CD4-positive, CD25-positive, alpha-beta regulatory T cell (primary cell): Measurements from ENCODE around the gene MAGI2. TPM values are rescaled to one million over a fixed set of nuclear protein-coding genes. Genes with fewer than 3 reads are reported as not detected.
A peak's percentile ranks its signal among the peaks of the same experiment; 100 is the strongest.

Experiments
- ATAC-seq, 2 donors: fragments of 150-1000 bp; cut with Tn5 transposase; one replicate each; pipeline ENCODE4 v1.10.0; 2021; ENCODE audit warnings: low read depth in 2 of 2, moderate number of reproducible peaks in 2 of 2, moderate library complexity in 1 of 2
- DNase-seq, 3 donors: peaks; one replicate each; pipeline versions ENCODE4 v3.0.0 to v3.0.0-alpha.2; 2012 to 2022; ENCODE audit warnings: mixed read lengths in 1 of 3
- H3K27ac ChIP-seq: one replicate; pipeline ENCODE4 v1.7.0; 2013; ENCODE audit warnings: mild to moderate bottlenecking, low read length; ENCODE audit not compliant: insufficient read depth, poor library complexity, severe bottlenecking
- H3K27me3 ChIP-seq: one replicate; pipeline ENCODE4 v1.7.0; 2013; ENCODE audit warnings: low read length; ENCODE audit not compliant: control insufficient read depth, insufficient read depth
- H3K36me3 ChIP-seq: one replicate; pipeline ENCODE4 v1.7.0; 2013; ENCODE audit warnings: mild to moderate bottlenecking, low read length, moderate library complexity; ENCODE audit not compliant: control insufficient read depth, insufficient read depth
- H3K4me1 ChIP-seq: 2 replicates; pipeline ENCODE4 v1.7.0; 2013; ENCODE audit warnings: mild to moderate bottlenecking, low read length; ENCODE audit not compliant: insufficient read depth, control insufficient read depth, poor library complexity, severe bottlenecking
- H3K4me3 ChIP-seq: one replicate; pipeline ENCODE4 v1.7.0; 2013; ENCODE audit warnings: low read depth, mild to moderate bottlenecking, low read length, moderate library complexity
- H3K9me3 ChIP-seq, 2 experiments: 1 replicate in 1 of 2; 2 replicates in 1 of 2; pipeline ENCODE4 v1.7.0; 2013; ENCODE audit warnings: low read length in 2 of 2, mild to moderate bottlenecking in 1 of 2, moderate library complexity in 1 of 2; ENCODE audit not compliant: control insufficient read depth in 2 of 2
- H3K27ac Mint-ChIP-seq, 3 donors: one replicate each; pipeline ENCODE4 v1.8.0; 2020 to 2022; ENCODE audit warnings: mild to moderate bottlenecking in 3 of 3, mixed read lengths in 3 of 3, moderate library complexity in 2 of 3
- H3K27me3 Mint-ChIP-seq: one replicate; pipeline ENCODE4 v1.8.0; 2022; ENCODE audit warnings: mild to moderate bottlenecking, mixed read lengths
- H3K36me3 Mint-ChIP-seq: one replicate; pipeline ENCODE4 v1.8.0; 2020; ENCODE audit warnings: mixed read lengths
- H3K4me1 Mint-ChIP-seq, 4 donors: one replicate each; pipeline ENCODE4 v1.8.0; 2020 to 2022; ENCODE audit warnings: mixed read lengths in 4 of 4, mild to moderate bottlenecking in 1 of 4
- H3K4me3 Mint-ChIP-seq, 4 donors: one replicate each; pipeline ENCODE4 v1.8.0; 2020 to 2022; ENCODE audit warnings: mild to moderate bottlenecking in 4 of 4, mixed read lengths in 4 of 4, moderate library complexity in 3 of 4
- H3K9me3 Mint-ChIP-seq, 7 donors: one replicate each; pipeline ENCODE4 v1.8.0; 2020 to 2022; ENCODE audit warnings: mixed read lengths in 7 of 7, mild to moderate bottlenecking in 3 of 7, moderate library complexity in 2 of 7
- polyA plus RNA-seq, 4 donors: library from polyadenylated mRNA; unstranded; fragments of 300-500 nt; fragmentation: Illumina TruSeq; gene quantifications; one replicate each; pipeline ENCODE4 v1.2.3, GENCODE V29; 2021
- total RNA-seq: library from RNA; stranded (reverse); gene quantifications from one replicate; pipeline ENCODE4 v1.2.3, GENCODE V29; 2022

The MAGI2 gene
- total and polyA plus RNA-seq, 5 donors from 2014 or later: not detected

DNA sequence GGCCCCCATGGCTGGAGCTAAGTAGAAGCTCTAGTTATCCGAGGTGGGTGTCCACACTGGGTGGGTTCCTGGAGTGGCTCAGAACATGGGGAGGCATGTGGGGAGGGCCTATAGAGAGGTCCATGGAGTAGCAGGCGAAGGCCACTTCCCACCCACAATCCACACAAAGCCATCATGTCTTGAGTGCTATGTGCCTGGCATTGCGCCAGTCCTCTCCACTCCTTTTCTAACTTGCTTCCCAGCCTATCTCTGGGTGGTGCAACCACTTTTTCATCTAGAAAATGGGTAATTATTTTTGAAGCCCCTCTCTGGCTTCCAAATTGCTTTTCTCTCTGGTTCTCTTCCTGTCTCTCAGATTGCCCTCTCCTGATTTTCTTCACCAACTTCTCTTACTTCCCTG, 1391.3 kb downstream of the MAGI2 start:
- Mint-ChIP-seq H3K36me3 (no peaks in the 10 kb centered on the region), H3K27me3 (peaks cover 18% of the 10 kb centered on the region), H3K9me3 (peaks cover 0 to 3% (median 0%) of the 10 kb centered on the region in 7 donors), H3K4me1 (no peaks in the 10 kb centered on the region), H3K27ac (no peak overlapping the region), H3K4me3 (no peak overlapping the region)
- DNase-seq: no peak
- H3K4me1 ChIP-seq: no peaks in the 10 kb centered on the region
- ATAC-seq: no peak
- H3K27ac ChIP-seq: no peak overlapping the region
- no peak overlapping the region for H3K4me3 ChIP-seq
- H3K9me3 ChIP-seq: no peaks in the 10 kb centered on the region
- no peaks in the 10 kb centered on the region for H3K36me3 ChIP-seq
- H3K27me3 ChIP-seq: peaks cover 8% of the 10 kb centered on the region

DNA sequence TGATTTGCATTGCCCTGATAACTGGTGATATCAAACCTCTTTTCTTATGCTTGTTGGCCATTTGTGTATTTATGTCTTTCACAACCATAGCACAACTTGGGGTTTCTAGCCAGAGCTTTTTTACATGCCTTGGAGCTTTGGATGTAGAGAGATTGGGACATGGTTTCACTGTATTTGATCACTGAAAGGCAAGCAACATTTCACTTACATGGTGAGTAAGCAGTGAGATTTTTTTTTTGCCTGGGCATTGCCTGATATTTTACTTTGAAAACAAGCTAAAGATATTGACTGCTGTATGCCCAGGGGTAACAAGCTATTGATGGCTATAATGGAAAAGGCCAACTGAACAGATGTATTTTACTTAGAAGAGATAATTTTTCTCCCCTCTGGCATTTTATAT, 1395.9 kb downstream of the MAGI2 start:
- no peak for DNase-seq
- no peaks in the 10 kb centered on the region for H3K4me1 ChIP-seq
- no peaks in the 10 kb centered on the region for H3K4me1 Mint-ChIP-seq
- H3K27me3 Mint-ChIP-seq: peaks cover 20% of the 10 kb centered on the region
- no peak overlapping the region for H3K27ac Mint-ChIP-seq
- no peak for ATAC-seq
- H3K27ac ChIP-seq: no peak overlapping the region
- H3K36me3 ChIP-seq: no peaks in the 10 kb centered on the region
- H3K4me3 ChIP-seq: no peak overlapping the region
- H3K9me3 ChIP-seq: no peaks in the 10 kb centered on the region
- peaks cover 0 to 1% (median 0%) of the 10 kb centered on the region in 7 donors for H3K9me3 Mint-ChIP-seq
- H3K27me3 ChIP-seq: peaks cover 7% of the 10 kb centered on the region
- H3K36me3 Mint-ChIP-seq: no peaks in the 10 kb centered on the region
- no peak overlapping the region for H3K4me3 Mint-ChIP-seq

DNA sequence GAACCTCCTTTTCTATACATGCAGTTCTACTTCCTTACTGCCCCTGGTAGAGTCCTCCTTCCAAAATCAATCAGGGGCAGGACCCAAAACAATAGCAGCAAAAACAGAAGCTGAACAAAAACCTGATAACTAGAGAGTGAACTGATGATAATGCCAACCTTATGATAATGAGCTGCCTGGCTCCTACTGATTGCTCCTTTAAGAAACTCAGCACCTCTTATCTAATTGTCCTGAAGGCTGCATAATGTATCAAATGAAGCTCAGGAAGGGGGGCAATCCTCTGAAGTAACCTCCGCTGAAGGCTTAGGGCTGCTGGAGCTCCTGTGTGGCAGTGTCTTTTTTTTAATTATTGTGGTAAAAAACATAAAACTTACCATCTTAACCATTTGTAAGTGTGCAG, 1397.9 kb downstream of the MAGI2 start:
- DNase-seq: no peak
- Histone ChIP-seq H3K27me3 (peaks cover 6% of the 10 kb centered on the region), H3K27ac (no peak overlapping the region), H3K36me3 (no peaks in the 10 kb centered on the region), H3K4me1 (no peaks in the 10 kb centered on the region), H3K4me3 (no peak overlapping the region), H3K9me3 (no peaks in the 10 kb centered on the region)
- H3K4me3 Mint-ChIP-seq: no peak overlapping the region
- H3K4me1 Mint-ChIP-seq: no peaks in the 10 kb centered on the region
- no peaks in the 10 kb centered on the region for H3K36me3 Mint-ChIP-seq
- no peak for ATAC-seq
- peaks cover 18% of the 10 kb centered on the region for H3K27me3 Mint-ChIP-seq
- H3K9me3 Mint-ChIP-seq: peaks cover 0 to 1% (median 0%) of the 10 kb centered on the region in 7 donors
- H3K27ac Mint-ChIP-seq: no peak overlapping the region

DNA sequence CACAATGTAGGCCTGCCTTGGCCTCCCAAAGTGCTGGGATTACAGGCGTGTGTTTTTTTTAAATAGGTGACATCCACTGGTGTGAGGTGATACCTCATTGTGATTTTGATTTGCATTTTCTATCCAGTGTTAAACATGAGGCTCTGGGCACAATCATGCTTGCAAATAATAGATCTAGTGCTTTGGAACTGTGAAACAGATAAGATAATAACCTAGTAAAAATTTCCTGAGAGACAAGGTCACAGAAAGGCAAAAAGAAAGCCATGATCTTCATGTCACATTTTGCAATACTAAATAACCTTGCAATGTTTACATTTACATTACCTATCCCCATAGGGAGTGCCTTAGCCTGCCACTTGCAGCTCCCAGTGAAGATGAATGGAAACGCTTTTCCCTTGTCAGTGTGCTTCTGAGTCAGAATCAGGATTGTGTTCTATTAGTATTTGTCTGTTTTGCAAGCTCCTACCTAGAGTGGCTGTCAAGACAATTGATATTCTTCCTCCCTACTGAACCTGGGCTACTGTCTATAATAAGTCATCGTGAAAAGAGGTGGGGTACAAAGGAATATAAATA, 1398.4 kb downstream of the MAGI2 start:
- H3K27ac Mint-ChIP-seq: no peak overlapping the region
- H3K36me3 Mint-ChIP-seq: no peaks in the 10 kb centered on the region
- no peaks in the 10 kb centered on the region for H3K4me1 Mint-ChIP-seq
- Histone ChIP-seq H3K27me3 (peaks cover 2% of the 10 kb centered on the region), H3K4me3 (no peak overlapping the region), H3K9me3 (no peaks in the 10 kb centered on the region), H3K4me1 (no peaks in the 10 kb centered on the region), H3K27ac (no peak overlapping the region), H3K36me3 (no peaks in the 10 kb centered on the region)
- peaks cover 0 to 1% (median 0%) of the 10 kb centered on the region in 7 donors for H3K9me3 Mint-ChIP-seq
- no peak overlapping the region for H3K4me3 Mint-ChIP-seq
- DNase-seq (no peak), ATAC-seq (no peak)
- peaks cover 18% of the 10 kb centered on the region for H3K27me3 Mint-ChIP-seq

DNA sequence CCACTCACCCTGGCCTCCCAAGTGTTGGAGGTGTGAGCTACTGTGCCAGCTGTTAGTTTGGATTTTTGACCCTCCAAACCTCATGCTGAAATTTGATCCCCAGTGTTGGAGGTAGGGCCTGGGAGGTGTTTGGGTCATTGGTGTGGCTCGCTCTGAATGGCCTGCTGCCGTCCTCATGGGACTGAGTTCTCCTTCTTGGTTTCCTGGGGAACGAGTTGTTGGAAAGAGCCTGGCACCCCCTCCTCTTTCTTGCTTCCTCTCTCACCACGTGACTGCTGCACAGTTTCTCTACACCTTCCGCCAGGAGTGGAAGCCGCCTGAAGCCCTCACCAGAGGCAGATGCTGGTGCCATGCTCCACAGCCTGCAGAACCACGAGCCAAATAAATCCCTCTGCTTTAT, 1401.4 kb downstream of the MAGI2 start:
- ATAC-seq: no peak
- H3K9me3 ChIP-seq: no peaks in the 10 kb centered on the region
- DNase-seq: no peak
- no peaks in the 10 kb centered on the region for H3K4me1 ChIP-seq
- Mint-ChIP-seq H3K4me1 (no peaks in the 10 kb centered on the region), H3K9me3 (peaks cover 0 to 2% (median 0%) of the 10 kb centered on the region in 7 donors), H3K27ac (no peak overlapping the region), H3K4me3 (no peak overlapping the region), H3K27me3 (peaks cover 4% of the 10 kb centered on the region), H3K36me3 (no peaks in the 10 kb centered on the region)
- no peak overlapping the region for H3K4me3 ChIP-seq
- H3K36me3 ChIP-seq: no peaks in the 10 kb centered on the region
- no peak overlapping the region for H3K27ac ChIP-seq
- H3K27me3 ChIP-seq: no peaks in the 10 kb centered on the region

DNA sequence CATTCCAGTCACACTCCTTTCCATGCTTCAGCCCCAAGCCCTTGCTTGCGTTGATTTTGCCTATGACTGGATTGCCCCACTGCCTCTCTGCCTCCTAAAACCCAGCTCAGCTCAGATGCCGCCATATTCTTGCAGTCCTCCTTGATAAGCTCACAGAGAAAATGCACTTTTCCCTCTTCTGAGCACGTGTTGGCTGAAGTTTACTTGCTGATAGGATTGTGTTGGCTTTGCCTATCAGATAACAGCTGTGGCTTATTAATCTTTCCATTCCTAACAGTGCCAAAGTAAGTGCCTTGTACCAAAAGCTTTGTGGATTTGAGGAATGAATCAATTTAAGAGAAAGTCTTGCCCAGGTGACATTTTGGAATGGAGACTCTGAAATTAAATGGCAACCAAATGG, 1405.7 kb downstream of the MAGI2 start:
- peaks cover 3% of the 10 kb centered on the region for H3K27me3 ChIP-seq
- H3K4me3 ChIP-seq: no peak overlapping the region
- Mint-ChIP-seq H3K4me3 (no peak overlapping the region), H3K36me3 (no peaks in the 10 kb centered on the region), H3K27me3 (peaks cover 8% of the 10 kb centered on the region), H3K4me1 (no peaks in the 10 kb centered on the region), H3K27ac (no peak overlapping the region), H3K9me3 (peaks cover 0 to 2% (median 0%) of the 10 kb centered on the region in 7 donors)
- no peaks in the 10 kb centered on the region for H3K9me3 ChIP-seq
- DNase-seq (no peak), ATAC-seq (no peak)
- no peaks in the 10 kb centered on the region for H3K4me1 ChIP-seq
- no peak overlapping the region for H3K27ac ChIP-seq
- H3K36me3 ChIP-seq: no peaks in the 10 kb centered on the region

DNA sequence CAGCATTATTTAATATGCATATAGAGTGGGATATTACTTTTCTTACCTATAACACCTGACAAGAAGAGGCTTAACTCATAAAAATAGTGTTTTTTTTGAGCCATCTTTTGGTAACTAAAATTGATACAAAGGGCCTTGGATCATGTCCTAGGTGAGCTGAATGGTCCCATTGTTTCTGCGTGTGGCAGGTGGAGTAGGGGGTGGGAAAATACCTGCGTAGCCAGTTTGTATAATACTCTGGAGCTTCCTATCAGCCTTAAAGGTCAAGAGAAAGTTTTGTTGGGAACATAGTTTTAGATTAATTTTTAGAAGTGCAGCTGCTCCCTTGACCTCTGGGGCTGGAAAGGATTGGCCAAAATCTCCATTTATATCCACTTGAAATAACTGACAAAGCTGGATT, 1410.3 kb downstream of the MAGI2 start:
- no peak overlapping the region for H3K27ac ChIP-seq
- no peaks in the 10 kb centered on the region for H3K4me1 ChIP-seq
- H3K4me3 ChIP-seq: no peak overlapping the region
- no peaks in the 10 kb centered on the region for H3K36me3 ChIP-seq
- H3K9me3 ChIP-seq: no peaks in the 10 kb centered on the region
- Mint-ChIP-seq H3K36me3 (no peaks in the 10 kb centered on the region), H3K9me3 (peaks cover 0 to 2% (median 0%) of the 10 kb centered on the region in 7 donors), H3K27ac (no peak overlapping the region), H3K4me3 (no peak overlapping the region), H3K4me1 (peaks cover 0 to 2% (median 0%) of the 10 kb centered on the region in 4 donors), H3K27me3 (peaks cover 26% of the 10 kb centered on the region)
- no peak for DNase-seq
- ATAC-seq: no peak
- H3K27me3 ChIP-seq: peaks cover 9% of the 10 kb centered on the region

DNA sequence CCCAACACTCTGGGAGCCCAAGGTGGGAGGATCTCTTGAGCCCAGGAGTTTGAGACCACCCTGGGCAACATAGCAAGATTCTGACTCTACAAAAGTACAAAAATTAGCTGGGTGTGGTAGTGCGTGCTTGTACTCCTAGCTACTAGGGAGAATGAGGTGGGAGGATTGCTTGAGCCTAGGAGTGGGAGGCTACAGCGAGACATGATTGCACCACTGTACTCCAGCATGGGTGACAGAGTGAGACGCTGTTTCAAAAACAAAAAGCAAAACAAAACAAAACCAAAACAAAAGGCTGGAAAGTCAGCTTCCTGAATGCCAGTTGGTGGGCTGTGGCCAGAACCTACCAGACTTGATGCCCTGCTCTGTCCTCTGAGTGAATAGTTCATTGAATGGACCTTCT, 1412.0 kb downstream of the MAGI2 start:
- Histone ChIP-seq H3K9me3 (no peaks in the 10 kb centered on the region), H3K4me1 (no peaks in the 10 kb centered on the region), H3K36me3 (no peaks in the 10 kb centered on the region), H3K27me3 (peaks cover 9% of the 10 kb centered on the region), H3K4me3 (no peak overlapping the region), H3K27ac (no peak overlapping the region)
- H3K9me3 Mint-ChIP-seq: no peaks in the 10 kb centered on the region
- no peak overlapping the region for H3K4me3 Mint-ChIP-seq
- no peaks in the 10 kb centered on the region for H3K36me3 Mint-ChIP-seq
- H3K27ac Mint-ChIP-seq: peak overlapping the region in 1 of 3 donors; percentile 33
- peaks cover 0 to 2% (median under 1%) of the 10 kb centered on the region in 4 donors for H3K4me1 Mint-ChIP-seq
- peaks cover 33% of the 10 kb centered on the region for H3K27me3 Mint-ChIP-seq
- ATAC-seq: no peak
- no peak for DNase-seq
